SHP77 treated with DMSO at 0.1 percent for 48 hours (cell line): ENCODE data around the gene MYBBP1A.

Source experiments
- DNase-seq: peaks from one replicate; lab custom pipeline; 2025; lab: John Stamatoyannopoulos, UW

MYBBP1A gene

GRCh38 chr17:4534928-4535666 is 20.1 kb downstream of the MYBBP1A start:
- DNase-seq, result no peak

DNA sequence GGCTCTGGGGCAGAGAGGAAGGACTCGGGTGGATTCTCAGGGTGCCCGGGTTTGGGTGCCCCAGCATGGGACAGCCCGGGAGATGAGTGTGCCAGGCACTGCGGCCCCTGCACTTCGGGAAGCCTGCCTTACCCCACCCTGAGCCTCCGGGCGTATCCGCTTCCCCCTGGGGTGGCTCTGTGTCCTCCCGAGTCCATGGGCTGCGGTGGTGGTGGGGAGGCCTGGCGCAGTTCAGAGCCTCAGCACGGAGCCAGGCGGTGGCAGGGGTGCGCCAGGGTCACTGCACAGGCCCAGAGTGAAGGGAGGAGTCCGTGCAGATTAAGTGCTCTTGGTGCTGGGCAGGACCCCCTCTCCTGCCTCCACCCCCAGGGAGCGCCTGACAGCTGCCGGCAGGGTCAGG is 20.7 kb downstream of the MYBBP1A start:
- DNase-seq, result no peak

DNA sequence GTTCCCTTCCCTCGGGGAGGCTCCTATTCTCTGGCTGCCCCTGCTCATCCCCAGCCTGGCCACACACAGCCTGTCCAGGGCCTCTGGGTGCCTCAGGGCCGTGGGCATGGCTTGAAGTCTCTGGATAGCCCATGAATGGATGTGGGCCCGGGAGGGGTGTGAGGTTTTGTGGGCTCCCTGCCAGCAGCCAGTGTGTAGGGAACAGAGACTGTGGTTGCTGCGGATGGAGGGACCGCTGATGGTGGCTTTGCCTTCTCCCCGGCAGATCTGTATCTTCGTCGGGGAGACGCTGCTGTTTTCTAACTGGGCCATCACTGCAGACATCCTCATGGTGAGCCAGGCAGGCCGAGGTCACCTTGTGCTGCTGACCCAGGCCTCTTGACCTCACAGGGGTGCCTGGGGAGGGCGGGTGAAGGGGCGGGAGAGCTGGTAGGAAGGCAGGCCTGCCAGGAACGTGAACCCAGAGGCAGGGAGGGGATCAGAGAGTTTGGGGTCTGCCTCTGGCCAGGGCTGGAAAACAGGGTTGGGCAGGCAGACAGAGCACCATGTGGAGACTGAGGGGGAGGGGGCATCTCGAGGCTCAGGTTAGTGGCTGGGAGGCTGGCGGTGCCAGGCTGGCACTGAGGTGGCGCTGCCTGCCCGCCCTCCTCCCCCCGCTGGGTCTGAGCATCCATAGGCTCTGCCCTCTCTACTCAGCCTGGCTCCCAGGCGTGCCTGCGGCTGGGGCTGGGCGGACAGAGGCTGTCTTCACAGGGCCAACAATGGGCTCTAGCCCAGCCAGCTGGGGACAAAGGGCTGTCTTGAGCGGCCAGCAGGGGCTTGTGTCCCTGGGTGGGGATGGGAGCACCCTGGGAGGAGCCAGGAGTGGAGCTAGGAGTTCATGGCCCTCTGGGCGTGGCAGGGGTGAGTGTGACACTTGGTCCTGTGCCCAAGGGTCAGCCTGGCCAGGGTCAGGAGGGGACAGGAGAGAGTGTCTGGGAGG is 21.4 kb downstream of the MYBBP1A start:
- no peak for DNase-seq

DNA sequence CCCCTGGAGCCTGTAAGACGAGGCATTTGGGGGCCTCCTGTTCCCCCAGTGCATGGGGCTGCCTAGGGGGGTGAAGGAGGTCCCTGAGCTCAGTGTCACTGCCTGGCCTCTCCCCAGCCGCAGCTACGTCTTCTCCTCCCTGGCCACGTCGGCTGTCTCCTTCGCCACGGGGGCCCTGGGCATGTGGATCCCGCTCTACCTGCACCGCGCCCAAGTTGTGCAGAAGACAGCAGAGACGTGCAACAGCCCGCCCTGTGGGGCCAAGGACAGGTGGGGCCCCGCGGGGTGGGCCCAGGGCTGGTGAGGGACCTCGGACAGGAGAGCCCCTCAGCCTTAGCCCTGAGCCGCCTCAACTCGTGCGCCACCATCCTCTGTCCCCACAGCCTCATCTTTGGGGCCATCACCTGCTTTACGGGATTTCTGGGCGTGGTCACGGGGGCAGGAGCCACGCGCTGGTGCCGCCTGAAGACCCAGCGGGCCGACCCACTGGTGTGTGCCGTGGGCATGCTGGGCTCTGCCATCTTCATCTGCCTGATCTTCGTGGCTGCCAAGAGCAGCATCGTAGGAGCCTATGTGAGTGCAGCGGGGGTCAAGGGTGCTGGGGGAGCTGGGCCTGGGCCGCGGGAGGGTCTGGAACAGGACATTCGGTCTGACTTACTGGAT is 22.2 kb downstream of the MYBBP1A start:
- DNase-seq, result no peak

DNA sequence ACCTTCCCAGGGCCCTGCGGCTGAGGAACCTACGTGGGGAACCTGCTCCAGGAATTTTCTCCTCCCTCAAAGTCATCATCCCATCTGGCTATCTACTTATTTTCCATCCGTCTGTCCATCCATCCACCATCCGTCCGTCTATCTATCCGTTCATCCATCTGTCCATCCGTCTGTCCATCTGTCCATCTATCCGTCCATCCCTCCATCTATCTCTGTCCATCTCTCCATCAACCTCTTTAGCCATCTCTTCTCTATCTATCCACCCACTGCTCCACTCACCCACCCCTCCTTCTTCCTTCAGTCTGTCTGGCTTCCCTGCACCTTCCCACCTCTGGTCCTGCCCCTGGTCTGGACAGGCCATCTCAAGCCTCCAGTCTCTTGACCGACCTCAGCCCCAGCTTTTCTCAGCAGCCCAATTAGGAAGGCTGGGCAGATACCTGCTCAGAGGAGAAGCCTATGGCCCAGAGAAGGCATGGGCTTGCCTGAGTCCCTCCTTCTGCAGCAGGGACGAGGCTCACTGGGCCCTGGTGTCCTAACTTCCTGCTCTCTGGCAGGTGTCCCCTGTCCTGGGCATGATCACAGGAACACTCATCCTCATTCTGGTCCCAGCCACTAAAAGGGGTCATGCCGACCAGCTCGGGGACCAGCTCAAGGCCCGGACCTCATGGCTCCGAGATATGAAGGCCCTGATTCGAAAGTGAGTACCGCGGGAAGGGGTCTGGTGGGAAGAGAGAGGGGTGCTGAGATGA is 23.0 kb downstream of the MYBBP1A start:
- DNase-seq, result no peak

- no peak for DNase-seq
These were observed 24.1 kb downstream of the MYBBP1A start for GRCh38 chr17:4530799-4531730.

- no peak for DNase-seq
These were observed 25.5 kb downstream of the MYBBP1A start for GRCh38 chr17:4529533-4530152.

GRCh38 chr17:4527566-4528125 is 27.5 kb downstream of the MYBBP1A start:
- DNase-seq, result no peak

GRCh38 chr17:4527134-4527533 is 28.1 kb downstream of the MYBBP1A start:
- no peak for DNase-seq

- DNase-seq, result no peak
These were observed 29.3 kb downstream of the MYBBP1A start for GRCh38 chr17:4525691-4526397.

GRCh38 chr17:4523946-4524345 is 31.2 kb downstream of the MYBBP1A start:
- no peak for DNase-seq

DNA sequence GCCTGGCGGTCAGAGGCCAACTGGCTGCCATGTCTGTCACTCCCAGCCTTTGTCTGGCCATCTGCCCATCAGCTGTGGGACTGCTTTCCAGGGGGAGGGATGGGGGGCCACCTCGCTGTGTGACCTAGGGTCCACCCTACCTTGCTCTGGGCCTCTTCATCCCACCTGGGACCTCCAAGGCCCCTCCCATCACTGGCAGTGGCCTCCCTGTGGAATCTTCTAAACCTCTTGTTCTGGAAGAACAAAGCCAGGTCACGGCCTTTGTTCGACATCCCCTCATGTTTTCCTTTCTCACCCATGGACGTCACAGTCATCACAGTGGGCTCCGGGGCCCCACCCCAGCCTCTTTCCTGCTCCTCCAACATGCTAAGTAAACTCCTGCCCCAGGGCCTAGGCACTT is 32.5 kb downstream of the MYBBP1A start:
- no peak for DNase-seq

- no peak for DNase-seq
These were observed 34.1 kb downstream of the MYBBP1A start for GRCh38 chr17:4520894-4521600.

- DNase-seq, result no peak
These were observed 34.9 kb downstream of the MYBBP1A start for GRCh38 chr17:4520060-4520893.

GRCh38 chr17:4519361-4519788 is 35.8 kb downstream of the MYBBP1A start:
- DNase-seq, result no peak

DNA sequence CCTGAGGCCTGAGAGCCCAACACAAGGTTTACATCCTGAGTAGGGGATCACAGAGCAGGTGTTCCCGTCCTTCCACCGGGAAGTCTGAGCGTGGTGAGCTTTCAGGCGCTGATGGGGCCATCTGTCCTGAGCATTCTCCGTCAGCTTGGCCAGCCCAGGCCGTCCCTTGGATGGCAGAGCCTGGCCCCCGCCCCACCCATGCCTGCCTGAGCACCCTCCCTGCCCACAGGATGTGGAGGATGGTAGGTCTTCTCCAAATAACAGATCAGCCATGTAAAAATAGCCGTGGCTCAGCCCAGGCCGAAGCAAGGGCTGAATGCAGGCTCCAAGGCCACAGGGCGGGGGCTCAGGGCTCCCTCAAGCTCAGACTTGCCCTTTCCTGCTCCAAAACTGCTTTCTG is 36.3 kb downstream of the MYBBP1A start:
- no peak for DNase-seq

DNA sequence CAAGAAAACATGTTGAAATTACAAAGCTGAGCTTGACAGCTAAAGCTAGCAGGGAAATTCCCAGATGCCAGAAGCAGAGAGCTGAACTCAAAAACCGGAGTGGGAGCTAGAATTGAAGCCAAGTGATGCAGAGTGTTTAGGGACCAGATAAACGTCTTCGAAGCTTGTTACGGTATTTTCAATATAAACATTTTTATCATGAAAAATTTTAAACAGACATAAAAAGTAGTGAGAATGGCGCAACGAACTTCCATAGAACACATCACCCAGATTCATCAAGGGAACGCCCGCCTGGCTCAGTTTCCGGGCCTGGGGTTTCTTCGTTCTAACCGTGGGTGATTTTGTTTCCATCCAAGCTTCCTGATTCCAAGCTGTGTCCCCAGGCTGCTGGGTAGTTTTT is 38.4 kb downstream of the MYBBP1A start:
- no peak for DNase-seq

DNA sequence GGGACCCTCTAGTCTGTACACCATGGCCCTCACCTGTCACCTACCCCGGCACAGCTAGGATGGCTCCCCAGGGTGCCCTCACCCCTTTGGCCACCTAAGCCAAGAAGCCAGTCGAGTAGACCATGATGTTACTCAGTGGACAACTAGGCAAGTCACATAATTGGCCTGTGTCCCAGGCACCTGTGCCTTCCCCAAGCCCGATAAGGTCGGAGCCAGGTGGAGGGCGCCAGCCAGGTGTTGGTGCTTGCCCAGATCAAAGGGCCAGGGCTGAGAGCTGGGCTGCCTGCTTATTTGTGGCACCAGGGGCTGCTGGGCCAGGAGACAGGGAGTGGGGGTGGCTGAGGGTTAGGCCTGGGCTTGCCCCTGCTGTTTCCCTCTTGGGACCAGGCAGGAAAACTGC is 39.7 kb downstream of the MYBBP1A start:
- no peak for DNase-seq
